T-helper 2 cell treated with Interferon-gamma antibody and Interleukin-4, amounts not matched to agents 5 μg/mL and 100 μg/mL, for 36 hours (primary cell): Measurements from ENCODE around the gene FXN.
A peak's percentile ranks its signal among the peaks of the same experiment; 100 is the strongest.

Source experiments
- DNase-seq: peaks from one replicate; pipeline ENCODE4 v3.0.0; 2021; ENCODE audit warnings: low spot score
- H3K27ac Mint-ChIP-seq: one replicate; pipeline ENCODE4 v1.8.0; 2021; ENCODE audit warnings: mild to moderate bottlenecking, mixed read lengths
- H3K27me3 Mint-ChIP-seq: one replicate; pipeline ENCODE4 v1.8.0; 2021; ENCODE audit warnings: low read depth, mixed read lengths
- H3K36me3 Mint-ChIP-seq: one replicate; pipeline ENCODE4 v1.8.0; 2021; ENCODE audit warnings: low read depth, mixed read lengths
- H3K4me1 Mint-ChIP-seq: one replicate; pipeline ENCODE4 v1.8.0; 2021; ENCODE audit warnings: low read depth, mixed read lengths
- H3K4me3 Mint-ChIP-seq: one replicate; pipeline ENCODE4 v1.8.0; 2022; ENCODE audit warnings: mild to moderate bottlenecking, moderate library complexity, mixed read lengths
- H3K9me3 Mint-ChIP-seq: one replicate; pipeline ENCODE4 v1.8.0; 2021; ENCODE audit warnings: mixed read lengths

The FXN gene

DNA sequence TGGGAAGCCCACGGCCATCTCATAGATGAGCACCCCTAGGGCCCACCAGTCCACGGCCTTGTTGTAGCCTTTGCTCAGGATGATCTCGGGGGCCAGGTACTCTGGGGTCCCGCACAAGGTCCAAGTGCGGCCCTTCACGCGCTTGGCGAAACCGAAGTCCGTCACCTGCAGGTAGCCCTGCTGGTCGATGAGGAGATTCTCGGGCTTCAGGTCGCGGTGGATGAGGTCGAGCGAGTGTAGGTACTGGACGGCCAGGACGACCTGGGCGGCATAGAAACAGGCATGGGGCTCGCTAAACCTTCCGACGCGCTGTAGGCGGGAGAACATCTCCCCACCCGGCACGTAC is 22.2 kb upstream of the FXN start:
- Mint-ChIP-seq H3K4me1 (peaks cover 18% of the 10 kb centered on the region), H3K27me3 (peaks cover 12% of the 10 kb centered on the region), H3K27ac (no peak overlapping the region), H3K36me3 (no peaks in the 10 kb centered on the region), H3K9me3 (no peaks in the 10 kb centered on the region), H3K4me3 (peak overlapping the region; percentile 68)
- no peak for DNase-seq

GRCh38 chr9:69014013-69014412 is 21.5 kb upstream of the FXN start, which contains the start of gene PRKACG:
TSS of gene PRKACG (minus strand) at chr9:69014113. CDS start at chr9:69014092, 21 bp downstream.
- Mint-ChIP-seq H3K4me3 (peak within 1 kb of the TSS; percentile 68), H3K27ac (peak within 1 kb of the TSS; percentile 15), H3K9me3 (no peaks in the 10 kb centered on the region), H3K27me3 (peaks cover 12% of the 10 kb centered on the region), H3K36me3 (no peaks in the 10 kb centered on the region), H3K4me1 (peaks cover 25% of the 10 kb centered on the region)
- no peak for DNase-seq

GRCh38 chr9:69016191-69017096 is 19.1 kb upstream of the FXN start:
- peaks cover 1% of the 10 kb centered on the region for H3K36me3 Mint-ChIP-seq
- DNase-seq, result no peak
- H3K4me1 Mint-ChIP-seq, result peaks cover 41% of the 10 kb centered on the region
- H3K27me3 Mint-ChIP-seq, result peaks cover 12% of the 10 kb centered on the region
- H3K27ac Mint-ChIP-seq, result no peak overlapping the region
- no peaks in the 10 kb centered on the region for H3K9me3 Mint-ChIP-seq
- no peak overlapping the region for H3K4me3 Mint-ChIP-seq

DNA sequence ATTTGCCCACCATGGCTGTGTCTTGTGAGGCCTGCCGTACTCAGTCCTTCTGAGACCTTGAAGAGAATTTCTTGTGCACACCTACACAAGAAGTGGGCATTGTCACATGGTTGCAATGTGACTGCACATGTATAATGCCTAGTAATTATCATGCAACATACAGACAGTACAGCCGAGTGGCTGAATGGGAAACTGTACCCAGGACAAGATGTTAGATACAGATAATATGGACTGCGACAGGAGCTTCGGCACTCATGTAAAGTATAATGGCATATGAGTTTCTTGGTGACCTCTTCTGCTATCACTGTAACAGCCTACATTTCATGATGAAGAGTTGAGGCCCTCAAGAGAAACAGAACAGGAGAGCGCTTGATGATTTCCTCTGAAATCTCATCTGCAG is 16.8 kb upstream of the FXN start:
- Mint-ChIP-seq H3K4me1 (peaks cover 46% of the 10 kb centered on the region), H3K27me3 (peaks cover 8% of the 10 kb centered on the region), H3K27ac (peak overlapping the region; percentile 74), H3K9me3 (no peaks in the 10 kb centered on the region), H3K4me3 (peak overlapping the region; percentile 37), H3K36me3 (peaks cover 3% of the 10 kb centered on the region)
- DNase-seq, result no peak

DNA sequence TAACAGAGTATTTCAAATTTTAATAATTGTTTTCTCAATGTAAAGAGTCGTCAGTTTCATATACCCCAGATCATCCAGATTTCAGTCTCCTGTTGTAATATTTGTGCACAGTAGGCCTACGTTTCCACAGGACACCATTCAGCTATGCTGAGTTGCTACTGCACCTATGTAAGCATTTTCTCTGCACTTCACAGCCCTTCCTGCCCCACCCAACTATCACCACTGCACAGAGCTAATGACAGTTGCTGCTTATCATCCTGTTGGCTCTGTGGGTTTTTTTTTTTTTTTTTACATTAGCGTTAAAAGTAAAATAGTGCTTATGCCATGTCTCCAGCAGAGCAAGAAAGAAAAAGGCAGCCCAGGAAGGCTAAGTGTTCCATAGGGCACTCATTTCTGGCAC is 15.7 kb upstream of the FXN start:
- DNase-seq, result no peak
- H3K36me3 Mint-ChIP-seq, result peaks cover 3% of the 10 kb centered on the region
- peak overlapping the region; percentile 68 for H3K4me3 Mint-ChIP-seq
- H3K4me1 Mint-ChIP-seq, result peaks cover 52% of the 10 kb centered on the region
- H3K27ac Mint-ChIP-seq, result peak overlapping the region; percentile 74
- H3K27me3 Mint-ChIP-seq, result peaks cover 5% of the 10 kb centered on the region
- no peaks in the 10 kb centered on the region for H3K9me3 Mint-ChIP-seq

DNA sequence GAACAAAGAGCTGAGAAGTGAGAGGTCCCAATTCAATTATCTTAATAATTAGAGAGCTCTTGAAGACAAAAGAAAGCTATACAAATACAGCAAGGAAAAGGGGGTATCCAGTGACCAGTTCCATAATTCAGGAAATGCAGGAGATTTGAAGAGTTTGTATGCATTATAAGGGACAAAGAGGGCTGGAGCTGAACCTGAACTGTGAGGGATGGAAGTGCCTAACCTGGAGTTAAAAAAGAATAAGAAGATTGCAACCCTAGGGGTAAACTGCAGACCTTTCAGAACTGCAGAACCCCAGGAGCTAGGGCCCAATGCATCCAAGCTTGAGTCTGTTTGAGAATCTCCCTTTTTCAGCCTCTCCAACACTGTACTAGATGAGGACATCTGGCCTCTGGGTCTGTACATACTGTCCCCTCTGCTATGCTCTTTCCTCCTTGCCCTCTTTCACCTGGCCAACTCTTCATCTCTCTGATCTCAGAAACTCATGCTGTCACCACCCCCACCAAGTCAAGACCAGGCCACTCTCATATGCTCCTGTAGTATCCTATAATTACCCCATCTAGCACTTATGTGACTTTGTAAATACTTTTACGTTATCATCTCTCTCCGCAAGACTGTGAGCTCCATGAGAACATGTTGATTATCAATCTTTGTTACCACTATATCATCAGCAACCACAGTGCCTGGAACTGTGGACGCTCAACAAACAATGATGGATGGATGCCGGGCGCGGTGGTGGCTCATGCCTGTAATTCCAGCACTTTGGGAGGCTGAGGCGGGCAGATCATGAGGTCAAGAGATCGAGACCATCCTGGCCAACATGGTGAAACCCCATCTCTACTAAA is 15.0 kb upstream of the FXN start:
- Mint-ChIP-seq H3K27me3 (peaks cover 2% of the 10 kb centered on the region), H3K36me3 (peaks cover 3% of the 10 kb centered on the region), H3K9me3 (no peaks in the 10 kb centered on the region), H3K4me3 (peak overlapping the region; percentile 68), H3K4me1 (peaks cover 51% of the 10 kb centered on the region), H3K27ac (peak overlapping the region; percentile 74)
- no peak for DNase-seq

DNA sequence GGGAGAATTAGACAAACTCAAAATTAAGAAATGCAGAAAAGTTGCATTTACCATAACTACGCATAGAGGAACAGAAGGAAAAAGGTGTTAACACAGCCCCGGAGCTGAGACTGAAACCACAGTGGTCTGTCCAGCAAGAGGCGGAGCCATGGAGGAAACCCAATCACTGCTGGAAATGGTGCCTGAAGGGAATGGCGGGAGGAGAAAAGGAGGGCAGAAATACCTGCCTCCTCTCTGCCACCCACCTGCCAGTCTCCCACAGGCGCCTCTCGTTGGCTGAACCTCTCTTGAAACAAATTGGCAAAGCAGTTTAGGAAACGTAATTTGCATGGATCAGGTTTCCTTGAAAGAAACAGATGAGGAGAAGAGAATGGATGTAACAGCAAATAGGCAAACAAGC is 11.9 kb upstream of the FXN start:
- Mint-ChIP-seq H3K4me3 (no peak overlapping the region), H3K4me1 (peaks cover 57% of the 10 kb centered on the region), H3K27me3 (no peaks in the 10 kb centered on the region), H3K27ac (no peak overlapping the region), H3K9me3 (no peaks in the 10 kb centered on the region), H3K36me3 (peaks cover 3% of the 10 kb centered on the region)
- DNase-seq, result no peak

DNA sequence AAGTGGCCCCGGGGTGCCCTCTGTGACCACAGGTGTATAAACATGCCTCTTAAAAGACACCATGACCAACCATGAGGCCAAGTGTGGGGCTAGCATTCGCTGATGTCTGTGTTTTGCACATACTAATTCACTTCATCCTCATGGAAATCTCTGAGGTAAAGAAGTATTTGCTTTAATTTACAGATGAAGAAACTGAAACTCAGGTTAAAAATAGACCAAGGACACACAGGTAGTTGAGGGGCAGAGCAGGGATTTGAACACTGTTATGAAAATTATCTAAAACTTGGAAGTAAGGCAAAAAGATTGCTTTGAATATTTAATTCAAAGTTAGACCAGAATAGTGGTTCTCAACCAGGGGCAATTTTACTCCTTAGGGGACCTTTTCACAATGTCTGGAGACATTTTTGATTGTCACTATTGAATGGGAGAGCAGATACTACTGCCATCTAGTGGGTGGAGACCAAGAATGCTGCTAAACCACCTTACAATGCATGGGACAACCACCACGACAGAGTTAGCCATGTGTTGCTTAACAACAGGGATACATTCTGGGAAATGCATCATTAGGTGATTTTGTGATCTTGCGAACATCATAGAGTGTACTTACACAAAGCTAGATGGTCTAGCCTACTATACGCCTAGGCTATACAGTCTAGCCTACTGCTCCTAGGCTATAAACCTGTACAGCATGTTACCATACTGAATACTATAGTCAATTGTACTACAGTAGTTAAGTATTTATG is 8.0 kb upstream of the FXN start:
- DNase-seq, result peak; percentile 33
- Mint-ChIP-seq H3K4me1 (peaks cover 59% of the 10 kb centered on the region), H3K9me3 (peaks cover 11% of the 10 kb centered on the region), H3K27me3 (no peaks in the 10 kb centered on the region), H3K36me3 (peaks cover 13% of the 10 kb centered on the region), H3K4me3 (peak overlapping the region; percentile 11), H3K27ac (peak overlapping the region; percentile 42)

- Mint-ChIP-seq H3K27me3 (no peaks in the 10 kb centered on the region), H3K4me3 (peak overlapping the region; percentile 34), H3K27ac (peak overlapping the region; percentile 64), H3K4me1 (peaks cover 57% of the 10 kb centered on the region), H3K36me3 (peaks cover 12% of the 10 kb centered on the region), H3K9me3 (peaks cover 11% of the 10 kb centered on the region)
- DNase-seq, result peak; percentile 43
Measured at GRCh38 chr9:69028754-69029153, 6.8 kb upstream of the FXN start.

GRCh38 chr9:69029535-69029934 is 6.0 kb upstream of the FXN start:
- Mint-ChIP-seq H3K9me3 (peaks cover 11% of the 10 kb centered on the region), H3K4me3 (peak overlapping the region; percentile 34), H3K27ac (no peak overlapping the region), H3K27me3 (no peaks in the 10 kb centered on the region), H3K36me3 (peaks cover 12% of the 10 kb centered on the region), H3K4me1 (peaks cover 52% of the 10 kb centered on the region)
- no peak for DNase-seq

GRCh38 chr9:69030851-69031645 is 4.5 kb upstream of the FXN start:
- no peak for DNase-seq
- H3K9me3 Mint-ChIP-seq, result peaks cover 11% of the 10 kb centered on the region
- peaks cover 53% of the 10 kb centered on the region for H3K4me1 Mint-ChIP-seq
- peaks cover 12% of the 10 kb centered on the region for H3K36me3 Mint-ChIP-seq
- no peak overlapping the region for H3K27ac Mint-ChIP-seq
- no peak overlapping the region for H3K4me3 Mint-ChIP-seq
- no peaks in the 10 kb centered on the region for H3K27me3 Mint-ChIP-seq

GRCh38 chr9:69034071-69034470 is 1.5 kb upstream of the FXN start:
- no peak for DNase-seq
- Mint-ChIP-seq H3K27me3 (no peaks in the 10 kb centered on the region), H3K27ac (no peak overlapping the region), H3K9me3 (peaks cover 11% of the 10 kb centered on the region), H3K4me1 (peaks cover 43% of the 10 kb centered on the region), H3K36me3 (peaks cover 17% of the 10 kb centered on the region), H3K4me3 (no peak overlapping the region)

- Mint-ChIP-seq H3K4me1 (peaks cover 26% of the 10 kb centered on the region), H3K4me3 (peak overlapping the region; percentile 95), H3K36me3 (peaks cover 8% of the 10 kb centered on the region)
Measured at GRCh38 chr9:69036309-69036708, 757 bp downstream of the FXN start.

More at GRCh38 chr9:69036309-69036708, 757 bp downstream of the FXN start:
- DNase-seq, result peak; percentile 32
- Mint-ChIP-seq H3K27me3 (no peaks in the 10 kb centered on the region), H3K27ac (peak overlapping the region; percentile 87), H3K9me3 (no peaks in the 10 kb centered on the region)
